Measurements from ENCODE around the gene DHX57.

- TF ChIP-seq POLR2AphosphoS5 (IDR thresholded peaks at IDR 0.05; ENCODE audit: low read depth, low read length) (no peak), POLR2A (IDR thresholded peaks at IDR 0.05; ENCODE audit: low read depth, low read length) (no peak)
Observed at GRCh38 chr2:38887347-38887746, 11.6 kb upstream of the DHX57 start.
